BE2C (cell line): ENCODE results near the gene P4HA2. TPM values are rescaled to one million over a fixed set of nuclear protein-coding genes. Genes with fewer than 3 reads are reported as not detected.
A peak's percentile ranks its signal among the peaks of the same experiment; 100 is the strongest.

Source experiments
- DNase-seq: peaks from one replicate; pipeline ENCODE4 v3.0.0-alpha.2; 2020
- H3K27me3 ChIP-seq: fragments of 250-450 bp; sonication (Bioruptor Pico); 2 replicates; pipeline ENCODE4 v1.5.1; 2020; ENCODE audit warnings: mild to moderate bottlenecking
- H3K36me3 ChIP-seq: fragments of 250-450 bp; sonication (Bioruptor Pico); 2 replicates; pipeline ENCODE4 v1.5.1; 2020; ENCODE audit warnings: mild to moderate bottlenecking
- H3K4me1 ChIP-seq: fragments of 250-450 bp; sonication (Bioruptor Pico); 2 replicates; pipeline ENCODE4 v1.5.1; 2020
- H3K4me3 ChIP-seq: 2 replicates; pipeline ENCODE4 v1.5.1; 2011; ENCODE audit warnings: low read depth, low read length
- H3K9me3 ChIP-seq: fragments of 250-450 bp; sonication (Bioruptor Pico); 2 replicates; pipeline ENCODE4 v1.5.1; 2020
- polyA plus RNA-seq: library from polyadenylated mRNA; unstranded; fragments of >200 nt; gene quantifications from one replicate; pipeline ENCODE4 v1.2.1, GENCODE V29; 2012; ENCODE audit warnings: low read depth, missing spikeins; ENCODE audit not compliant: insufficient read length, insufficient read depth
- TF ChIP-seq, protein P1 (sequence below): IDR thresholded peaks from 2 replicates; pipeline ENCODE4 v1.5.1; 2012; ENCODE audit warnings: mild to moderate bottlenecking, low read depth, low read length

Gene P4HA2
- 20.3 TPM for polyA plus RNA-seq

- TF ChIP-seq, protein P1, sequence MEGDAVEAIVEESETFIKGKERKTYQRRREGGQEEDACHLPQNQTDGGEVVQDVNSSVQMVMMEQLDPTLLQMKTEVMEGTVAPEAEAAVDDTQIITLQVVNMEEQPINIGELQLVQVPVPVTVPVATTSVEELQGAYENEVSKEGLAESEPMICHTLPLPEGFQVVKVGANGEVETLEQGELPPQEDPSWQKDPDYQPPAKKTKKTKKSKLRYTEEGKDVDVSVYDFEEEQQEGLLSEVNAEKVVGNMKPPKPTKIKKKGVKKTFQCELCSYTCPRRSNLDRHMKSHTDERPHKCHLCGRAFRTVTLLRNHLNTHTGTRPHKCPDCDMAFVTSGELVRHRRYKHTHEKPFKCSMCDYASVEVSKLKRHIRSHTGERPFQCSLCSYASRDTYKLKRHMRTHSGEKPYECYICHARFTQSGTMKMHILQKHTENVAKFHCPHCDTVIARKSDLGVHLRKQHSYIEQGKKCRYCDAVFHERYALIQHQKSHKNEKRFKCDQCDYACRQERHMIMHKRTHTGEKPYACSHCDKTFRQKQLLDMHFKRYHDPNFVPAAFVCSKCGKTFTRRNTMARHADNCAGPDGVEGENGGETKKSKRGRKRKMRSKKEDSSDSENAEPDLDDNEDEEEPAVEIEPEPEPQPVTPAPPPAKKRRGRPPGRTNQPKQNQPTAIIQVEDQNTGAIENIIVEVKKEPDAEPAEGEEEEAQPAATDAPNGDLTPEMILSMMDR, result no peak
- Histone ChIP-seq H3K4me3 (peak within 1 kb of the TSS; percentile 59), H3K27me3 (no peaks in the 10 kb centered on the region), H3K9me3 (no peaks in the 10 kb centered on the region), H3K4me1 (peaks cover 11% of the 10 kb centered on the region), H3K36me3 (no peaks in the 10 kb centered on the region)
- peak; percentile 80 for DNase-seq
Observed at GRCh38 chr5:132227485-132228240, at the start of gene P4HA2. P4HA2 (minus strand) TSS chr5:132227853; CDS start chr5:132218626, 9,227 bp downstream.

- H3K36me3 ChIP-seq, result no peaks in the 10 kb centered on the region; the same call in 1 of the 2 replicates
- no peak overlapping the region for H3K4me3 ChIP-seq
- no peaks in the 10 kb centered on the region for H3K9me3 ChIP-seq
- no peak for DNase-seq
- H3K4me1 ChIP-seq, result peaks cover 20% of the 10 kb centered on the region
- TF ChIP-seq, protein P1, result no peak
- H3K27me3 ChIP-seq, result no peaks in the 10 kb centered on the region
Observed at GRCh38 chr5:132277256-132277655, 49.6 kb upstream of the P4HA2 start.

- Histone ChIP-seq H3K4me3 (no peak overlapping the region), H3K36me3 (peaks cover 5% of the 10 kb centered on the region), H3K4me1 (peaks cover 10% of the 10 kb centered on the region), H3K9me3 (no peaks in the 10 kb centered on the region), H3K27me3 (no peaks in the 10 kb centered on the region)
- TF ChIP-seq, protein P1, result no peak
- DNase-seq, result no peak
Observed at GRCh38 chr5:132275367-132276220, 47.9 kb upstream of the P4HA2 start.

GRCh38 chr5:132274050-132274792 is 46.6 kb upstream of the P4HA2 start:
- TF ChIP-seq, protein P1, result no peak
- Histone ChIP-seq H3K36me3 (peaks cover 5% of the 10 kb centered on the region), H3K4me1 (peaks cover 18% of the 10 kb centered on the region), H3K9me3 (no peaks in the 10 kb centered on the region), H3K4me3 (no peak overlapping the region), H3K27me3 (no peaks in the 10 kb centered on the region)
- DNase-seq, result no peak

- H3K27me3 ChIP-seq, result no peaks in the 10 kb centered on the region
- DNase-seq, result no peak
- TF ChIP-seq, protein P1, result no peak
- peaks cover 21% of the 10 kb centered on the region for H3K4me1 ChIP-seq
- H3K4me3 ChIP-seq, result no peak overlapping the region
- H3K9me3 ChIP-seq, result no peaks in the 10 kb centered on the region
- peaks cover 5% of the 10 kb centered on the region for H3K36me3 ChIP-seq
Observed at GRCh38 chr5:132273631-132274030, 46.0 kb upstream of the P4HA2 start.
